Stimulated activated CD4-positive, alpha-beta T cell treated with anti-CD3 and anti-CD28 coated beads, Interleukin-12 subunit alpha, Interleukin-12 subunit beta, amount 100 ng/mL, for 4 hours (primary cell): Measurements from ENCODE around the gene ZBBX.

ENCODE experiments used
- DNase-seq: peaks from one replicate; pipeline ENCODE4 v3.0.0-alpha.2; 2020

Gene ZBBX

GRCh38 chr3:167306319-167306718 lies 73.8 kb downstream of the ZBBX start:
- DNase-seq, result no peak

GRCh38 chr3:167305340-167305890 lies 74.7 kb downstream of the ZBBX start:
- no peak for DNase-seq

GRCh38 chr3:167304077-167304476 lies 76.0 kb downstream of the ZBBX start:
- DNase-seq, result no peak

GRCh38 chr3:167302678-167303077 lies 77.4 kb downstream of the ZBBX start:
- DNase-seq, result no peak

GRCh38 chr3:167300207-167300606 lies 79.9 kb downstream of the ZBBX start:
- no peak for DNase-seq

- DNase-seq, result no peak
These were observed 90.7 kb downstream of the ZBBX start for GRCh38 chr3:167289435-167289834.

- DNase-seq, result no peak
These were observed 91.4 kb downstream of the ZBBX start for GRCh38 chr3:167288737-167289136.

- no peak for DNase-seq
These were observed 92.8 kb downstream of the ZBBX start for GRCh38 chr3:167287308-167287707.

- DNase-seq, result no peak
These were observed 105.8 kb downstream of the ZBBX start for GRCh38 chr3:167274141-167274874.

GRCh38 chr3:167253037-167253436 lies 127.1 kb downstream of the ZBBX start:
- DNase-seq, result no peak

GRCh38 chr3:167251678-167252077 lies 128.4 kb downstream of the ZBBX start:
- DNase-seq, result no peak

- no peak for DNase-seq
These were observed 133.8 kb downstream of the ZBBX start for GRCh38 chr3:167246252-167246651.

GRCh38 chr3:167241048-167241845 lies 138.8 kb downstream of the ZBBX start:
- DNase-seq, result no peak

GRCh38 chr3:167228135-167228534 lies 152.0 kb downstream of the ZBBX start:
- DNase-seq, result no peak

GRCh38 chr3:167225821-167226220 lies 154.3 kb downstream of the ZBBX start:
- no peak for DNase-seq

- DNase-seq, result no peak
These were observed 171.1 kb downstream of the ZBBX start for GRCh38 chr3:167209011-167209410.

- DNase-seq, result no peak
These were observed 177.0 kb downstream of the ZBBX start for GRCh38 chr3:167203062-167203461.

GRCh38 chr3:167198949-167199600 lies 181.0 kb downstream of the ZBBX start:
- no peak for DNase-seq
